Astrocyte (in vitro differentiated cells and primary cell): ENCODE measurements around the gene BTN2A1. TPM values are rescaled to one million over a fixed set of nuclear protein-coding genes. Genes with fewer than 3 reads are reported as not detected.
"Not testable (repeated sequence)": the region's sequence is repeated elsewhere in the genome, so short reads cannot be mapped to it uniquely, and the experiment has no call there.

ENCODE experiments used
- DNase-seq: peaks from one replicate; pipeline ENCODE4 v3.0.0-alpha.2; 2010; ENCODE audit warnings: low read depth
- FAIRE-seq: peaks from 2 replicates; lab custom pipeline; 2011; peaks lifted over from hg19 to GRCh38; lab: Jason Lieb, UNC
- H2AFZ ChIP-seq: 2 replicates; pipeline ENCODE4 v1.6.0; 2012; ENCODE audit warnings: low read depth, low read length, inconsistent platforms
- H3K27ac ChIP-seq: 2 replicates; pipeline ENCODE4 v1.5.1; 2011; ENCODE audit warnings: low read depth, low read length, inconsistent platforms
- H3K27me3 ChIP-seq: 2 replicates; pipeline ENCODE4 v1.6.0; 2011; ENCODE audit warnings: low read length, inconsistent platforms; ENCODE audit not compliant: insufficient read depth
- H3K36me3 ChIP-seq: 2 replicates; pipeline ENCODE4 v1.5.1; 2011; ENCODE audit warnings: low read length, inconsistent platforms; ENCODE audit not compliant: insufficient read depth
- H3K4me1 ChIP-seq: 2 replicates; pipeline ENCODE4 v1.5.1; 2011; ENCODE audit warnings: low read length, inconsistent platforms; ENCODE audit not compliant: insufficient read depth
- H3K4me2 ChIP-seq: 2 replicates; pipeline ENCODE4 v1.6.0; 2012; ENCODE audit warnings: low read length, inconsistent platforms
- H3K4me3 ChIP-seq: 2 replicates; pipeline ENCODE4 v1.5.1; 2011; ENCODE audit warnings: low read depth, mild to moderate bottlenecking, low read length, inconsistent platforms; ENCODE audit not compliant: insufficient read depth
- H3K79me2 ChIP-seq: 2 replicates; pipeline ENCODE4 v1.6.0; 2012; ENCODE audit warnings: mild to moderate bottlenecking, low read length, inconsistent platforms; ENCODE audit not compliant: insufficient read depth
- H3K9ac ChIP-seq: 2 replicates; pipeline ENCODE4 v1.6.0; 2012; ENCODE audit warnings: mild to moderate bottlenecking, low read length, inconsistent platforms
- H3K9me3 ChIP-seq: 2 replicates; pipeline ENCODE4 v1.5.1; 2012; ENCODE audit warnings: low read depth, mild to moderate bottlenecking, low read length, inconsistent platforms; ENCODE audit not compliant: insufficient read depth
- H4K20me1 ChIP-seq: 2 replicates; pipeline ENCODE4 v1.6.0; 2012; ENCODE audit warnings: low read length, inconsistent platforms; ENCODE audit not compliant: insufficient read depth
- H3K27ac Mint-ChIP-seq: one replicate; pipeline ENCODE4 v1.8.0; 2021; ENCODE audit warnings: mild to moderate bottlenecking, mixed read lengths; ENCODE audit not compliant: unreplicated experiment
- H3K27me3 Mint-ChIP-seq: one replicate; pipeline ENCODE4 v1.8.0; 2021; ENCODE audit warnings: low read depth, mixed read lengths; ENCODE audit not compliant: unreplicated experiment
- H3K36me3 Mint-ChIP-seq: one replicate; pipeline ENCODE4 v1.8.0; 2021; ENCODE audit warnings: low read depth, mixed read lengths; ENCODE audit not compliant: unreplicated experiment
- H3K4me1 Mint-ChIP-seq: one replicate; pipeline ENCODE4 v1.8.0; 2021; ENCODE audit warnings: low read depth, mixed read lengths; ENCODE audit not compliant: unreplicated experiment
- H3K4me3 Mint-ChIP-seq: one replicate; pipeline ENCODE4 v1.8.0; 2021; ENCODE audit warnings: mild to moderate bottlenecking, moderate library complexity, mixed read lengths; ENCODE audit not compliant: unreplicated experiment
- H3K9me3 Mint-ChIP-seq: one replicate; pipeline ENCODE4 v1.8.0; 2021; ENCODE audit warnings: mild to moderate bottlenecking, mixed read lengths; ENCODE audit not compliant: unreplicated experiment
- EZH2 ChIP-seq: IDR thresholded peaks from 2 replicates; pipeline ENCODE4 v1.6.1; 2012; ENCODE audit warnings: mild to moderate bottlenecking, low read length, inconsistent platforms; ENCODE audit not compliant: insufficient read depth
- total RNA-seq: library from RNA; stranded (reverse); gene quantifications from 2 replicates; pipeline ENCODE4 v1.2.1, GENCODE V29; 2021
- TF ChIP-seq, protein P1 (sequence below): IDR thresholded peaks from 2 replicates; pipeline ENCODE4 v1.5.1; 2011; ENCODE audit warnings: low read depth, mild to moderate bottlenecking, inconsistent platforms, low read length, moderate library complexity; ENCODE audit not compliant: insufficient read depth

Gene BTN2A1
- total RNA-seq, 1 donor from 2014 or later, result 50.4 TPM

- Mint-ChIP-seq H3K4me3 (no peak overlapping the region), H3K27ac (no peak overlapping the region), H3K27me3 (peaks cover 38% of the 10 kb centered on the region), H3K4me1 (no peaks in the 10 kb centered on the region), H3K9me3 (no peaks in the 10 kb centered on the region), H3K36me3 (no peaks in the 10 kb centered on the region)
- Histone ChIP-seq H4K20me1 (no peaks in the 10 kb centered on the region), H3K36me3 (no peaks in the 10 kb centered on the region), H2AFZ (no peak overlapping the region), H3K4me2 (no peak overlapping the region), H3K27me3 (peaks cover 10% of the 10 kb centered on the region), H3K27ac (no peak overlapping the region), H3K79me2 (no peaks in the 10 kb centered on the region), H3K9ac (no peak overlapping the region), H3K4me1 (no peaks in the 10 kb centered on the region), H3K4me3 (no peak overlapping the region), H3K9me3 (no peaks in the 10 kb centered on the region)
- DNase-seq (no peak), FAIRE-seq (no peak)
- TF ChIP-seq EZH2, result no peak
- TF ChIP-seq, protein P1, sequence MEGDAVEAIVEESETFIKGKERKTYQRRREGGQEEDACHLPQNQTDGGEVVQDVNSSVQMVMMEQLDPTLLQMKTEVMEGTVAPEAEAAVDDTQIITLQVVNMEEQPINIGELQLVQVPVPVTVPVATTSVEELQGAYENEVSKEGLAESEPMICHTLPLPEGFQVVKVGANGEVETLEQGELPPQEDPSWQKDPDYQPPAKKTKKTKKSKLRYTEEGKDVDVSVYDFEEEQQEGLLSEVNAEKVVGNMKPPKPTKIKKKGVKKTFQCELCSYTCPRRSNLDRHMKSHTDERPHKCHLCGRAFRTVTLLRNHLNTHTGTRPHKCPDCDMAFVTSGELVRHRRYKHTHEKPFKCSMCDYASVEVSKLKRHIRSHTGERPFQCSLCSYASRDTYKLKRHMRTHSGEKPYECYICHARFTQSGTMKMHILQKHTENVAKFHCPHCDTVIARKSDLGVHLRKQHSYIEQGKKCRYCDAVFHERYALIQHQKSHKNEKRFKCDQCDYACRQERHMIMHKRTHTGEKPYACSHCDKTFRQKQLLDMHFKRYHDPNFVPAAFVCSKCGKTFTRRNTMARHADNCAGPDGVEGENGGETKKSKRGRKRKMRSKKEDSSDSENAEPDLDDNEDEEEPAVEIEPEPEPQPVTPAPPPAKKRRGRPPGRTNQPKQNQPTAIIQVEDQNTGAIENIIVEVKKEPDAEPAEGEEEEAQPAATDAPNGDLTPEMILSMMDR, result no peak
These were observed 49.9 kb downstream of the BTN2A1 start for GRCh38 chr6:26507658-26508057.

- H3K4me2 ChIP-seq, H3K4me1 Mint-ChIP-seq, H3K9me3 Mint-ChIP-seq, H3K4me3 ChIP-seq, H3K27me3 ChIP-seq, H3K4me1 ChIP-seq, H3K36me3 Mint-ChIP-seq, H4K20me1 ChIP-seq, FAIRE-seq, H3K27ac ChIP-seq, H3K9me3 ChIP-seq, H3K9ac ChIP-seq, H3K79me2 ChIP-seq, H3K4me3 Mint-ChIP-seq, H3K27ac Mint-ChIP-seq, H3K36me3 ChIP-seq, H2AFZ ChIP-seq, DNase-seq: not testable (repeated sequence)
- H3K27me3 Mint-ChIP-seq, result peaks cover 24% of the 10 kb centered on the region
These were observed 53.3 kb downstream of the BTN2A1 start for GRCh38 chr6:26511033-26511432.

DNA sequence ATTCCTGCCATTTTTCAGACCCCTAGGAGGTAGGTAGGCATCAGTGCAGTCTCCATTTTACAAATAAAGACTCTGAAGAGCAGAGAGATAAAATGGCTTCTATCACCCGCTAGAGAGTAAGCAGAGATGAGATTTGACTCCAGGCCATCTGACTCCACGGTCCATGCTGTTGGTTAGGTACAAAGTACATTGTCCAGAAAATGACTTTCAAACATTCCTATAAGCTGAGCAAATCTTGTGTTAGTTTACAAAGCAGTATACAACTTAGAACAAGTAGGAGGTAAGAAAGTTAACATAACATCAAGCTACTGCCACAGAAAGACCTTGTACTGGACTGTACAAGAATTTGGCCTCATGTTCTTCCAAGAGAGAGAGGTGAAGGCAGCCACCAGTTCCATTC lies 57.2 kb downstream of the BTN2A1 start:
- H3K4me3 Mint-ChIP-seq, result no peak overlapping the region
- Histone ChIP-seq H2AFZ (peak overlapping the region; percentile 30), H3K27ac (no peak overlapping the region), H3K4me1 (no peaks in the 10 kb centered on the region), H3K4me2 (no peak overlapping the region), H3K9ac (no peak overlapping the region), H3K4me3 (no peak overlapping the region), H3K79me2 (no peaks in the 10 kb centered on the region), H3K36me3 (no peaks in the 10 kb centered on the region), H4K20me1 (no peaks in the 10 kb centered on the region), H3K9me3 (no peaks in the 10 kb centered on the region), H3K27me3 (no peaks in the 10 kb centered on the region)
- peaks cover 16% of the 10 kb centered on the region for H3K4me1 Mint-ChIP-seq
- H3K36me3 Mint-ChIP-seq, result no peaks in the 10 kb centered on the region
- H3K9me3 Mint-ChIP-seq, result no peaks in the 10 kb centered on the region
- DNase-seq (no peak), FAIRE-seq (no peak)
- H3K27me3 Mint-ChIP-seq, result peaks cover 3% of the 10 kb centered on the region
- H3K27ac Mint-ChIP-seq, result no peak overlapping the region
- no peak for TF ChIP-seq EZH2
- TF ChIP-seq, protein P1, result no peak
